KOPT-K1 (cell line): ENCODE measurements around the gene KCND1.

ENCODE experiments used
- H3K27ac ChIP-seq: fragments of 200-600 bp; sonication (generic); 2 replicates; pipeline ENCODE4 v1.5.1; 2016; ENCODE audit warnings: antibody characterized with exemption, mild to moderate bottlenecking, low read depth, low read length; ENCODE audit not compliant: poor library complexity, severe bottlenecking
- H3K36me3 ChIP-seq: fragments of 200-600 bp; sonication (generic); 2 replicates; pipeline ENCODE4 v1.5.1; 2017; ENCODE audit warnings: antibody characterized with exemption, mild to moderate bottlenecking, low read length, moderate library complexity; ENCODE audit not compliant: insufficient read depth
- H3K9me3 ChIP-seq: fragments of 200-600 bp; sonication (generic); 2 replicates; pipeline ENCODE4 v1.5.1; 2017; ENCODE audit warnings: antibody characterized with exemption, low read length, mild to moderate bottlenecking; ENCODE audit not compliant: insufficient read depth, poor library complexity, severe bottlenecking

The KCND1 gene

DNA sequence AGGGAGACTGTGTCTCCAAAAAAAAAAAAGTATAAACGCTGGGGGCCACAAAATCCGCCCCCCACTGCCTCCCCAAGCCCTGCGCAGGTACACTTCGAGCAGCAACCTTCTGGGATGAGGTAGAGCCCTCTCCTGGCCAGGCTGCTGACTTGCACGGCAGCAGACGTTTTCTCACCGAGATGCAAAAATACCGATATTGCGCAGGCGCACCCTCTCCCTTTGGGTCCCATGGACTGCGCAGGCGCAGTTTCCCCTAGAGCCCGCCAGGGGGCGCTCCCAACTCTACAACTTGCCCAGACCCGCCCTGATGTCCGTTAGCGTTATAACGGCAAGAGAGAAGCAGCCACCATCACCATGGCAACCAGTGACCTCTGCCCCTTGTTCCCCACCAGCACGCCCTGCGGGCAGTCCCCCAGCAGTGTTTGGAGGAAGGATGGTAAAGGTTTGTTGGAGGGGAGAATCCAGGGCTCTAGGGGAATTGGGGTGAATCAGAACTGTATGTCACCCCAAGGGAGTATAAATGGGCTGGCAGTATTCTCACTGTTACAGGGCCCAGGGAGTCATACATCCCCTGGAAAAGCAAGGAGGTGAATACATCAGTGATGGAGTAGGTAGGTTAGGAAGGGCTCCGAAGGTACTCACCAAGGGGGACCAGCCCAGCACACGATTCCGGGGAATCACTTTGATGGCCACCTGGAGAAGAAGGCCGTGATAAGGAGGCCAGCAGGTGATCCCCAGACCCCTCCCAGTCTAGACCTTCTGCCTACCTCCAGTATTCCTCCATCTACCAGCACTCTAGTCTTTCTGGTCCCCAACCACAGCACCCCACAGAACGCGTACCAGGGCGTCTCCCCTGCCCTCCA, 54.3 kb downstream of the KCND1 start:
- Histone ChIP-seq H3K36me3 (peaks cover 19% of the 10 kb centered on the region; the same call in 1 of the 2 replicates), H3K27ac (peak overlapping the region; percentile 47)

DNA sequence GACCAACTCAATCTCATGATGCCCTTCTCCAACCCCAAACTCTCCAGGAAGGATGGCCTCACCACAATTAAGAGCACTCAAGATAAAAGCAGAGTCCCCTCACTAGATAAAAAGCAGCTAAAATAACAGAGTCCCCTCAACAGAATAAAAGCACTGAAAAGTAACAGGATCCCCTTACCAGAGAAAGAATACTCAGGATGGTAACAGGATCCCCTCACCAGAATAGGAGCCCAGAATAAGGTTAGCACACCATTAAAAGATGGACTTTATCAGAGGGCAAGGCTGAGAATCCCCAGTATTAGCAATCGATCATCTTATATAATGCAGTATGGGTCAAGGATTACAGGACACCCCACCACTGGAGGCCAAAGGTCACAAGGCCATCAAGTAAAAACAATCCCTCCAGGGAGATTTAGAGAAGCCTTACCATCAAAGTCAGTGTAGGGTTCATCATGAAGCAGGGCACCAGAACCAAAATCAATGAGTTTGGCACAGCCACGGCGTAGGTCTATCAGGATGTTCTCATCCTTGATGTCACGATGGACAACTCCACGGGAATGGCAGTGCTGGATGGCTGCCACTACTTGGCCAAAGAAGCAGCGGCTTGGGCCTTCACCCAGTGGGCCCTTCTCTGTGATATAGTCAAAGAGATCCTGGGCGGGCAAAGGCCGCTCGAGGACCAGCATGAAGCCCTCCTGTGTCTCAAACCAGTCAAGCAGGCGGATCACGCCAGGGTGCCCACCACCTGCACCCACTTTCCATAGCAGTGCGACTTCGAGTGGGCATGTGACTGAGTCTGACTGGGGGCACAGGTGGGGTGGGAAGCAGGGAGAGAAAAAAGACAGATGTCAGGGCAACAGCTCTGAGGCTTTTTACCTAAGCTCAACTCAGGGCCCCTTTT, 56.8 kb downstream of the KCND1 start:
- peaks cover 19% of the 10 kb centered on the region; the same call in 1 of the 2 replicates for H3K36me3 ChIP-seq
- H3K9me3 ChIP-seq = no peaks in the 10 kb centered on the region
- H3K27ac ChIP-seq = no peak overlapping the region

More for the DNA sequence above, 54.3 kb downstream of the KCND1 start:
- no peaks in the 10 kb centered on the region for H3K9me3 ChIP-seq

GRCh38 chrX:48913605-48914366, 57.9 kb downstream of the KCND1 start:
- Histone ChIP-seq H3K27ac (no peak overlapping the region), H3K36me3 (peaks cover 19% of the 10 kb centered on the region; the same call in 1 of the 2 replicates), H3K9me3 (no peaks in the 10 kb centered on the region)

- H3K9me3 ChIP-seq = no peaks in the 10 kb centered on the region
- H3K27ac ChIP-seq = peak within 1 kb of the TSS; percentile 78
- H3K36me3 ChIP-seq = peaks cover 21% of the 10 kb centered on the region; the same call in 1 of the 2 replicates
These were observed 60.0 kb downstream of the KCND1 start, which contains the start of gene SLC35A2 for GRCh38 chrX:48911412-48912182. Gene SLC35A2 (minus strand): TSS chrX:48911646. CDS start chrX:48911636, 10 bp downstream.
